A673 (cell line): ENCODE data around the gene HMHB1.

Experiments
- EZH2 ChIP-seq: fragments of 200-600 bp; sonication (generic); IDR thresholded peaks from 2 replicates; pipeline ENCODE4 v1.6.1; 2017; ENCODE audit warnings: borderline replicate concordance, low read depth, mild to moderate bottlenecking, mixed read lengths, antibody characterized with exemption, low read length; ENCODE audit not compliant: poor library complexity, severe bottlenecking
- TF ChIP-seq, protein P1 (sequence below): fragments of 300-800, 200-600 bp; sonication (generic); conservative IDR thresholded peaks from 2 replicates; pipeline ENCODE4 v1.5.1; 2017; ENCODE audit warnings: low read depth, mild to moderate bottlenecking, antibody characterized with exemption, low read length, moderate library complexity, mixed read lengths

DNA sequence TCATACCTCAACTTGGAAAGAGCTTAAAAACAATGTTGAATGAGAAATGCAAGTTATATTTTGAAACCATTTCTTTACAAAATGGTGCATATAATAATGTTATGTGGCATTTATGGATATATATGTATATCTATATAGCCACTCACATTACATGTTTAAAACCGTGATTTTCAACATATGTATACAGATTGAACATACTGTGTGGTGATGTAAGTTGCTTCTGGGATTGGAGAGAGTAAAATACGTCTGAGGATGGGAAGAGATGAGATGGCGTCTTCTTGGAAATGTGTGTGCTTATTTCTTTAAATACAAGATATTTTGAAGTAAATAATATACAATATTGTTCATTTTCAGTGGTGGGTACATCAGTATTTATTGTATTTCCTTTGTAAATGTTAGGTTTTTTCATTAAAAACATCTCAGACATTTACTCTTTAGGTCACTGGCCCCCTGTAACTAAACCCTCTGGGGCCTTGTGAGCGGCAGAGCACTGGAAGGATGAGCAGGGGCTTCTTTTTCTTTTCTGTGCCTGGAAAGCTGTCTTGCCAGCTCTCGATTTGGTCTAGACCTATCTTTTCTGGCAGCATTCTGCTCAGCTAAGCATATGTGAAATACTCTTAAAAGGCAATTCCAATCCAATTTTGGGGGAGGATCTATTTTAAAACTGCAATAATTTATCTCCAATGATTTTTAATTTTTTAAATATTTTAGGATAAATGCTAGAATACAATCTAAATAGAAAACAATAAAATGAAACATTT is 42.8 kb upstream of the HMHB1 start:
- TF ChIP-seq EZH2: no peak
- TF ChIP-seq, protein P1, sequence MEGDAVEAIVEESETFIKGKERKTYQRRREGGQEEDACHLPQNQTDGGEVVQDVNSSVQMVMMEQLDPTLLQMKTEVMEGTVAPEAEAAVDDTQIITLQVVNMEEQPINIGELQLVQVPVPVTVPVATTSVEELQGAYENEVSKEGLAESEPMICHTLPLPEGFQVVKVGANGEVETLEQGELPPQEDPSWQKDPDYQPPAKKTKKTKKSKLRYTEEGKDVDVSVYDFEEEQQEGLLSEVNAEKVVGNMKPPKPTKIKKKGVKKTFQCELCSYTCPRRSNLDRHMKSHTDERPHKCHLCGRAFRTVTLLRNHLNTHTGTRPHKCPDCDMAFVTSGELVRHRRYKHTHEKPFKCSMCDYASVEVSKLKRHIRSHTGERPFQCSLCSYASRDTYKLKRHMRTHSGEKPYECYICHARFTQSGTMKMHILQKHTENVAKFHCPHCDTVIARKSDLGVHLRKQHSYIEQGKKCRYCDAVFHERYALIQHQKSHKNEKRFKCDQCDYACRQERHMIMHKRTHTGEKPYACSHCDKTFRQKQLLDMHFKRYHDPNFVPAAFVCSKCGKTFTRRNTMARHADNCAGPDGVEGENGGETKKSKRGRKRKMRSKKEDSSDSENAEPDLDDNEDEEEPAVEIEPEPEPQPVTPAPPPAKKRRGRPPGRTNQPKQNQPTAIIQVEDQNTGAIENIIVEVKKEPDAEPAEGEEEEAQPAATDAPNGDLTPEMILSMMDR: no peak
